Superior temporal gyrus (tissue), 1 donor: ENCODE measurements around the gene ATG4B.
A peak's percentile ranks its signal among the peaks of the same experiment; 100 is the strongest.

Experiments used
- DNase-seq: peaks from one replicate; pipeline ENCODE4 v3.0.0-alpha.2; 2016; ENCODE audit errors: extremely low spot score

The ATG4B gene

GRCh38 chr2:241613017-241613780, 24.3 kb upstream of the ATG4B start:
- DNase-seq = no peak

GRCh38 chr2:241615041-241615440, 22.5 kb upstream of the ATG4B start:
- DNase-seq = no peak

- DNase-seq = no peak
These were observed 21.9 kb upstream of the ATG4B start for GRCh38 chr2:241615522-241616052.

GRCh38 chr2:241616168-241617125, 21.0 kb upstream of the ATG4B start:
- DNase-seq = no peak

GRCh38 chr2:241617431-241618154, 19.9 kb upstream of the ATG4B start:
- peak; percentile 56 for DNase-seq

GRCh38 chr2:241618296-241618805, 19.1 kb upstream of the ATG4B start:
- no peak for DNase-seq

- DNase-seq = no peak
These were observed 18.7 kb upstream of the ATG4B start for GRCh38 chr2:241618829-241619228.

GRCh38 chr2:241619597-241620418, 17.7 kb upstream of the ATG4B start:
- DNase-seq = no peak

GRCh38 chr2:241620419-241620769, 17.1 kb upstream of the ATG4B start:
- DNase-seq = no peak

- no peak for DNase-seq
These were observed 9.8 kb upstream of the ATG4B start for GRCh38 chr2:241627675-241628074.

- DNase-seq = no peak
These were observed 7.6 kb upstream of the ATG4B start for GRCh38 chr2:241629762-241630435.

GRCh38 chr2:241632478-241633325, 4.8 kb upstream of the ATG4B start:
- DNase-seq = no peak

GRCh38 chr2:241633561-241633960, 3.9 kb upstream of the ATG4B start:
- DNase-seq = no peak

GRCh38 chr2:241635756-241636155, 1.7 kb upstream of the ATG4B start:
- no peak for DNase-seq

- DNase-seq = no peak
These were observed 1.1 kb upstream of the ATG4B start for GRCh38 chr2:241636182-241637017.

GRCh38 chr2:241637795-241638660, 535 bp downstream of the ATG4B start:
- DNase-seq = no peak

- DNase-seq = no peak
These were observed 1.4 kb downstream of the ATG4B start for GRCh38 chr2:241638940-241639339.
